ENCODE data around the gene SGPP2.

- TF ChIP-seq CTCF (IDR thresholded peaks at IDR 0.05; ENCODE audit: extremely low read depth in 1 of 2, insufficient read depth in 1 of 2, low read depth in 1 of 2, low read length in 2 of 2) (no peak), EZH2 (IDR thresholded peaks at IDR 0.05; ENCODE audit: borderline replicate concordance, low read depth, low read length, severe bottlenecking) (no peak), MAX (IDR thresholded peaks at IDR 0.05; ENCODE audit: insufficient read depth, insufficient read length) (no peak)
These were observed 108.0 kb downstream of the SGPP2 start for GRCh38 chr2:222532315-222532714.
